H1 (cell line): Measurements from ENCODE around the gene MILR1.

Source experiments
- CTCF ChIP-seq, 3 experiments: IDR thresholded peaks; 1 replicate in 2 of 3; 2 replicates in 1 of 3; pipeline versions ENCODE4 v1.5.1 to v1.6.1; 2011; ENCODE audit warnings: low read length in 3 of 3, mild to moderate bottlenecking in 3 of 3, inconsistent platforms in 2 of 3, low read depth in 1 of 3, moderate library complexity in 1 of 3; ENCODE audit not compliant: insufficient read depth in 1 of 3; ENCODE audit errors: control extremely low read depth in 1 of 3
- POLR2A ChIP-seq, 2 experiments: IDR thresholded peaks; 1 replicate in 1 of 2; 2 replicates in 1 of 2; pipeline ENCODE4 v1.6.1; 2011; ENCODE audit warnings: low read depth in 2 of 2, low read length in 2 of 2, mild to moderate bottlenecking in 2 of 2; ENCODE audit errors: control extremely low read depth in 1 of 2
- RAD21 ChIP-seq, 2 experiments: IDR thresholded peaks in 1 of 2; conservative IDR thresholded peaks in 1 of 2; 2 replicates each; pipeline ENCODE4 v1.6.1; 2011; ENCODE audit warnings: low read depth in 2 of 2, low read length in 2 of 2, improper control_type of control experiment in 1 of 2, inconsistent platforms in 1 of 2, mild to moderate bottlenecking in 1 of 2, moderate library complexity in 1 of 2
- RFX5 ChIP-seq: IDR thresholded peaks from 2 replicates; pipeline ENCODE4 v1.6.1; 2011; ENCODE audit warnings: low read depth, low read length, improper control_type of control experiment, borderline replicate concordance
- SIN3A ChIP-seq, 2 experiments: IDR thresholded peaks in 1 of 2; conservative IDR thresholded peaks in 1 of 2; 2 replicates each; pipeline ENCODE4 v1.6.1; 2011 to 2012; ENCODE audit warnings: low read length in 2 of 2, improper control_type of control experiment in 1 of 2, low read depth in 1 of 2, mild to moderate bottlenecking in 1 of 2
- TAF1 ChIP-seq: IDR thresholded peaks from 2 replicates; pipeline ENCODE4 v1.6.1; 2011; ENCODE audit warnings: mild to moderate bottlenecking, low read depth, low read length
- TBP ChIP-seq: IDR thresholded peaks from 2 replicates; pipeline ENCODE4 v1.6.1; 2011; ENCODE audit warnings: low read depth, low read length, improper control_type of control experiment

- no peak for TF ChIP-seq POLR2A (IDR thresholded peaks at IDR 0.05; ENCODE audit: control extremely low read depth in 1 of 2, low read depth in 2 of 2, low read length in 2 of 2)
- TF ChIP-seq SIN3A (conservative IDR thresholded peaks at IDR 0.05 in 1 of 2, IDR thresholded peaks at IDR 0.05 in 1 of 2; ENCODE audit: low read depth in 1 of 2, low read length in 2 of 2) = no peak
- no peak for TF ChIP-seq TAF1
- no peak for TF ChIP-seq RAD21 (IDR thresholded peaks at IDR 0.05 in 1 of 2, conservative IDR thresholded peaks at IDR 0.05 in 1 of 2; ENCODE audit: low read depth in 2 of 2, low read length in 2 of 2)
- TF ChIP-seq TBP = no peak
- TF ChIP-seq RFX5 = no peak
- no peak for TF ChIP-seq CTCF (IDR thresholded peaks at IDR 0.05; ENCODE audit: control extremely low read depth in 1 of 3, insufficient read depth in 1 of 3, low read depth in 1 of 3, low read length in 3 of 3)
Measured at GRCh38 chr17:64471440-64471839, 22.5 kb downstream of the MILR1 start.
